WTC11 (cell line): ENCODE data around the gene GLMN. TPM values are rescaled to one million over a fixed set of nuclear protein-coding genes. Genes with fewer than 3 reads are reported as not detected.
A peak's percentile ranks its signal among the peaks of the same experiment; 100 is the strongest.

Experiments
- ATAC-seq: fragments of 200-7000 bp; cut with Tn5 transposase; 2 replicates; pipeline ENCODE4 v1.10.0; 2021; ENCODE audit warnings: mild to moderate bottlenecking, moderate library complexity
- CTCF ChIA-PET: fragments of 300-600 bp; sonication (Branson Sonifier 250); formaldehyde crosslinking; loops from one replicate; lab custom pipeline; 2021; ENCODE audit warnings: antibody characterized with exemption; lab: Charles Lee
- POLR2A ChIA-PET: fragments of 350-600 bp; sonication (Branson Sonifier 250); formaldehyde crosslinking; loops from one replicate; lab custom pipeline; 2021; ENCODE audit warnings: antibody characterized with exemption; lab: Charles Lee
- DNase-seq: peaks from one replicate; pipeline ENCODE4 v3.0.0; 2021; ENCODE audit warnings: low spot score
- H3K27ac Mint-ChIP-seq: 2 replicates; pipeline ENCODE4 v1.8.0; 2021; ENCODE audit warnings: mixed read lengths
- H3K27me3 Mint-ChIP-seq: 2 replicates; pipeline ENCODE4 v1.8.0; 2021; ENCODE audit warnings: low read depth, mild to moderate bottlenecking, moderate library complexity, mixed read lengths
- H3K36me3 Mint-ChIP-seq: 2 replicates; pipeline ENCODE4 v1.8.0; 2021; ENCODE audit warnings: mixed read lengths
- H3K4me1 Mint-ChIP-seq: 2 replicates; pipeline ENCODE4 v1.8.0; 2022; ENCODE audit warnings: mixed read lengths
- H3K4me3 Mint-ChIP-seq: 2 replicates; pipeline ENCODE4 v1.8.0; 2021; ENCODE audit warnings: mild to moderate bottlenecking, moderate library complexity, mixed read lengths
- H3K9me3 Mint-ChIP-seq: 2 replicates; pipeline ENCODE4 v1.8.0; 2021; ENCODE audit warnings: mixed read lengths
- CREB1 ChIP-seq: sonication (generic); formaldehyde crosslinking; IDR thresholded peaks from 2 replicates; pipeline ENCODE4 v1.8.0; 2023; ENCODE audit warnings: mild to moderate bottlenecking, missing genetic modification reagents
- ELF4 ChIP-seq: sonication (generic); formaldehyde crosslinking; IDR thresholded peaks from 2 replicates; pipeline ENCODE4 v1.8.1; 2022; ENCODE audit warnings: low read depth, mild to moderate bottlenecking, moderate library complexity, missing genetic modification reagents
- GRHL2 ChIP-seq: fragments of 250-450 bp; sonication (Bioruptor Pico); IDR thresholded peaks from 2 replicates; pipeline ENCODE4 v1.8.0; 2022; ENCODE audit warnings: mild to moderate bottlenecking, moderate library complexity; ENCODE audit not compliant: insufficient replicate concordance, severe bottlenecking
- GTF2I ChIP-seq: fragments of 250-450 bp; sonication (Bioruptor Pico); conservative IDR thresholded peaks from 2 replicates; pipeline ENCODE4 v1.4.0; 2021; ENCODE audit warnings: mild to moderate bottlenecking
- KAT7 ChIP-seq: sonication (generic); formaldehyde crosslinking; IDR thresholded peaks from 2 replicates; pipeline ENCODE4 v1.8.1; 2023; ENCODE audit warnings: missing genetic modification reagents, mild to moderate bottlenecking, borderline replicate concordance
- MAX ChIP-seq: sonication (generic); formaldehyde crosslinking; IDR thresholded peaks from 2 replicates; pipeline ENCODE4 v1.8.0; 2022; ENCODE audit warnings: mild to moderate bottlenecking, missing genetic modification reagents
- NR1H2 ChIP-seq: sonication (generic); formaldehyde crosslinking; IDR thresholded peaks from 2 replicates; pipeline ENCODE4 v1.9.0; 2021; ENCODE audit warnings: mild to moderate bottlenecking, moderate library complexity, missing genetic modification reagents
- PRDM15 ChIP-seq: sonication (generic); formaldehyde crosslinking; IDR thresholded peaks from 2 replicates; pipeline ENCODE4 v1.8.0; 2022; ENCODE audit warnings: missing genetic modification reagents
- PRRX2 ChIP-seq: fragments of 250-450 bp; sonication (Bioruptor Pico); IDR thresholded peaks from 2 replicates; pipeline ENCODE4 v1.8.0; 2021; ENCODE audit warnings: mild to moderate bottlenecking
- SMAD4 ChIP-seq: sonication (generic); formaldehyde crosslinking; IDR thresholded peaks from 2 replicates; pipeline ENCODE4 v1.8.0; 2022; ENCODE audit warnings: mild to moderate bottlenecking, missing genetic modification reagents
- SOX15 ChIP-seq: fragments of 250-450 bp; sonication (Bioruptor Pico); IDR thresholded peaks from 2 replicates; pipeline ENCODE4 v1.9.0; 2021; ENCODE audit warnings: mild to moderate bottlenecking
- TEAD4 ChIP-seq: sonication (generic); formaldehyde crosslinking; IDR thresholded peaks from 2 replicates; pipeline ENCODE4 v1.8.0; 2022; ENCODE audit warnings: mild to moderate bottlenecking, missing genetic modification reagents
- TP53 ChIP-seq: sonication (generic); formaldehyde crosslinking; IDR thresholded peaks from 2 replicates; pipeline ENCODE4 v1.8.1; 2023; ENCODE audit warnings: mild to moderate bottlenecking, missing genetic modification reagents
- ZNF121 ChIP-seq: sonication (generic); formaldehyde crosslinking; IDR thresholded peaks from 2 replicates; pipeline ENCODE4 v1.8.0; 2023; ENCODE audit warnings: missing genetic modification reagents
- ZNF317 ChIP-seq: sonication (generic); formaldehyde crosslinking; IDR thresholded peaks from 2 replicates; pipeline ENCODE4 v1.8.1; 2023; ENCODE audit warnings: low read depth, mild to moderate bottlenecking, moderate library complexity, missing genetic modification reagents, borderline replicate concordance
- ZNF423 ChIP-seq: fragments of 250-450 bp; sonication (Bioruptor Pico); IDR thresholded peaks from 2 replicates; pipeline ENCODE4 v2.1.2; 2022; ENCODE audit warnings: mild to moderate bottlenecking, moderate library complexity
- total RNA-seq: library from RNA; stranded (reverse); gene quantifications from 3 replicates; pipeline ENCODE4 v1.2.3, GENCODE V29; 2021
- TF ChIP-seq, protein P1 (sequence below): fragments of 250-450 bp; sonication (Bioruptor Pico); IDR thresholded peaks from 2 replicates; pipeline ENCODE4 v1.9.0; 2021; ENCODE audit warnings: mild to moderate bottlenecking

The GLMN gene
- total RNA-seq, 1 experiment from 2014 or later = 20.9 TPM

DNA sequence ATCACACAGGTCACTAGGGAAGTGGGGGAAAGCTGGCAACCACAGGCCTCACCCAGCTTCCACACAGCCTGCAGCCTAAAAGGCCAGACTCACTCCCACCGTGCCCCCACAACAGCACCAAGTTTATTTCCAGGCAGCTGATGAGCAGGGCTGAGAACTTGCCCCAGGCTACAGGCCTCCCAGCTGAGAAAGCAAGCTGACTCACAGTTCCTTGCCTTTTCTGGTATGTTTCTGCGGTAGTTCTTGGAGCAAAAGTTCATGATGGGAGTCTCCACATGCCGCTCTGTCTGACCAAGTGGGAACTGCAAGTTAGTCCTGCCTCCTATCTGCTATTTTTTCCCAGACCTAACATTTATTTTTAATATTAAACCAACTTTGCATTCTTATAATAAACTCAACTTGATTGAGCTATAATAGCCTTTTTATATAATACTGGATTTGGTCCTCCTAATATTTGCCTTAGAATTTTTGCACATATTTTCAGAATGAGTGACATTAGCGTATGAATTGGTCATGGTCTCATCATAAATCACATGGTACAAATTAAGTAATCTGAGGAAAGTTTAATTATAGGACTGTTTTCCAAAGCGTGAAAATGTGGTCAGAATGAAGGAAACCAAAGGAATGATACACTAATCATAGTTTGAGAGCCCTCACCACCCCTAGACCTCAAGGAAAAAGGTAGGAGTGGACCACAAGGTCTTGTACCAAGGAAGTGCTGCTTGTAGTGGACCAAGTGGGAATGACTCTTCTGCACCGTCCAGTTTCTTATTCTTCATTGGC, 30.8 kb upstream of the GLMN start:
- DNase-seq = no peak
- ChIA-PET POLR2A (no interaction called here), CTCF (no interaction called here)
- Mint-ChIP-seq H3K4me3 (no peak overlapping the region), H3K36me3 (peaks cover 68% of the 10 kb centered on the region), H3K4me1 (no peaks in the 10 kb centered on the region; the same call in 1 of the 2 replicates), H3K27me3 (no peaks in the 10 kb centered on the region), H3K27ac (no peak overlapping the region), H3K9me3 (peaks cover 41% of the 10 kb centered on the region)
- TF ChIP-seq ZNF423 (CRISPR knock-in tag) (no peak), TEAD4 (CRISPR knock-in tag) (no peak), KAT7 (CRISPR knock-in tag) (no peak), CREB1 (CRISPR knock-in tag) (no peak), MAX (CRISPR knock-in tag) (no peak), GTF2I (CRISPR knock-in tag) (no peak)
- no peak for ATAC-seq

- CTCF ChIA-PET = no interaction called here
- no peak for DNase-seq
- H3K27ac Mint-ChIP-seq = no peak overlapping the region
These were observed 29.0 kb upstream of the GLMN start for GRCh38 chr1:92327794-92328193.

DNA sequence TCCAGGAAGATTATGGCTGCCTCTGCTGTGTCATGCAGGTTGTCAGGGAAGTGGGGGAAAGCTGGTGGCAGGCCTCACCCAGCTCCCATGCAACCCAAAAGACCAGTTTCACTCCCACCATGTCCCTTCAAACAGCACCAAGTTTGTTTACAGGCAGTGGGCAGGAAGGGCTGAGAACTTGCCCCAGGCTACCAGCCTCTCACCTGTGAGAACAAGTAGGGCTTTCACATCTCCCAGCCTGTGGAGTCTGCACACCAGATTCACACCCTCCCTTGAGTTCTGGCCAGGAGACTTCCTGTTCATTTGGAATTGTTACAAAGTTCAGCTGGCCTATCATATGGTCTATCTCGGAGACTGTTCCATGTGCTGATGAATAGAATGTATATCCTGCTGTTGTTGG, 27.9 kb upstream of the GLMN start:
- TF ChIP-seq TP53 (CRISPR knock-in tag) = no peak
- no peak for TF ChIP-seq PRRX2 (CRISPR knock-in tag)
- TF ChIP-seq SMAD4 = peak; percentile 42; the same call in 1 of the 2 replicates
- TF ChIP-seq GRHL2 (CRISPR knock-in tag) = no peak
- no peak for ATAC-seq
- Mint-ChIP-seq H3K4me1 (no peaks in the 10 kb centered on the region; the same call in 1 of the 2 replicates), H3K9me3 (peaks cover 41% of the 10 kb centered on the region), H3K36me3 (peaks cover 69% of the 10 kb centered on the region), H3K27me3 (no peaks in the 10 kb centered on the region), H3K27ac (no peak overlapping the region), H3K4me3 (no peak overlapping the region)
- no peak for DNase-seq
- CTCF ChIA-PET = no interaction called here
- POLR2A ChIA-PET = no interaction called here

More at GRCh38 chr1:92327794-92328193, 29.0 kb upstream of the GLMN start:
- no peaks in the 10 kb centered on the region for H3K27me3 Mint-ChIP-seq
- no peaks in the 10 kb centered on the region; the same call in 1 of the 2 replicates for H3K4me1 Mint-ChIP-seq
- peaks cover 41% of the 10 kb centered on the region for H3K9me3 Mint-ChIP-seq
- no peak overlapping the region for H3K4me3 Mint-ChIP-seq
- ATAC-seq = no peak
- peaks cover 69% of the 10 kb centered on the region for H3K36me3 Mint-ChIP-seq
- TF ChIP-seq SOX15 (CRISPR knock-in tag) (no peak), ZNF317 (CRISPR knock-in tag) (peak; percentile 83)
- POLR2A ChIA-PET = no interaction called here

DNA sequence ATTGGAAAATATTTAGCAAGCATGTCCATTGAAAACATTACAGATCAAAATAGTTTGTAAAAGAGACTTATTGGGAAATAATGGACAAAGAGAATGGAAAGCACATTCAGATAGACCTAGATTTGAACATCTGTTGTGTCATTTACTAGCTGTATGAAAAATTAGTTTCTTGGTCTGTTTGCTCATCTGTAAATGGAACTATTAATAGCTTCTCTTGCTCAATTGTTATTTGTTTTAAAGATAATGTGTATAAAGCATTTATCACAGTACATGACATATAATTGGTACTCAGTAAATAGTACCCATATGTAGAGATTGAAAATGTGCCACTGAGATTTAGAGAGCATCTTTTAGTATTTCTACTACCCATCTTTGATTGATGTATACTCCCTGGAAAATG, 26.0 kb upstream of the GLMN start:
- ChIA-PET POLR2A (no interaction called here), CTCF (no interaction called here)
- no peak for ATAC-seq
- Mint-ChIP-seq H3K36me3 (peaks cover 70% of the 10 kb centered on the region), H3K27me3 (no peaks in the 10 kb centered on the region), H3K4me1 (no peaks in the 10 kb centered on the region), H3K4me3 (no peak overlapping the region), H3K9me3 (peaks cover 41% of the 10 kb centered on the region), H3K27ac (no peak overlapping the region)
- DNase-seq = no peak
- TF ChIP-seq, protein P1, sequence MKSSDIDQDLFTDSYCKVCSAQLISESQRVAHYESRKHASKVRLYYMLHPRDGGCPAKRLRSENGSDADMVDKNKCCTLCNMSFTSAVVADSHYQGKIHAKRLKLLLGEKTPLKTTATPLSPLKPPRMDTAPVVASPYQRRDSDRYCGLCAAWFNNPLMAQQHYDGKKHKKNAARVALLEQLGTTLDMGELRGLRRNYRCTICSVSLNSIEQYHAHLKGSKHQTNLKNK (CRISPR knock-in tag) = no peak
- TF ChIP-seq ZNF121 (no peak), ELF4 (no peak), PRDM15 (CRISPR knock-in tag) (no peak), NR1H2 (CRISPR knock-in tag) (no peak), SMAD4 (no peak)
